ENCODE results near the gene HERC4.

Gene HERC4

DNA sequence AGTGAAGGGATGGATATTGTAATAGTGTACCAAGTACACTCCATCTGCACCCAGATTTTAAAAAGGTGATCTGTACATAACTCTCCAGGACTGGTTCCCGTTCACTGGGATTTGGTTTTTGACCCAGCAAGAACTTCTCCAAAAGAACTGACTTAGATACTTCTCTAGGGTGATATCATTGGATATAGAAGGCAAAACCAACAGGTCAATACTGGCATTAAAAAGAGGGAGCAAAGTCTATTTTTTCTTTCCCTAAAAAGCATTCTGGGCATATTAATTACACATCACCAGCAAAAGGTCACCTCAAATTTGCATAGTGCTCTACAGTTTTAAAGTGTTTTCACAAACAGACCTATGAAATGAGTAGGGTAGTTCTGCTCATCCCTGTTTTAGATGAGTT is 37.8 kb upstream of the HERC4 start:
- TF ChIP-seq, protein P1, sequence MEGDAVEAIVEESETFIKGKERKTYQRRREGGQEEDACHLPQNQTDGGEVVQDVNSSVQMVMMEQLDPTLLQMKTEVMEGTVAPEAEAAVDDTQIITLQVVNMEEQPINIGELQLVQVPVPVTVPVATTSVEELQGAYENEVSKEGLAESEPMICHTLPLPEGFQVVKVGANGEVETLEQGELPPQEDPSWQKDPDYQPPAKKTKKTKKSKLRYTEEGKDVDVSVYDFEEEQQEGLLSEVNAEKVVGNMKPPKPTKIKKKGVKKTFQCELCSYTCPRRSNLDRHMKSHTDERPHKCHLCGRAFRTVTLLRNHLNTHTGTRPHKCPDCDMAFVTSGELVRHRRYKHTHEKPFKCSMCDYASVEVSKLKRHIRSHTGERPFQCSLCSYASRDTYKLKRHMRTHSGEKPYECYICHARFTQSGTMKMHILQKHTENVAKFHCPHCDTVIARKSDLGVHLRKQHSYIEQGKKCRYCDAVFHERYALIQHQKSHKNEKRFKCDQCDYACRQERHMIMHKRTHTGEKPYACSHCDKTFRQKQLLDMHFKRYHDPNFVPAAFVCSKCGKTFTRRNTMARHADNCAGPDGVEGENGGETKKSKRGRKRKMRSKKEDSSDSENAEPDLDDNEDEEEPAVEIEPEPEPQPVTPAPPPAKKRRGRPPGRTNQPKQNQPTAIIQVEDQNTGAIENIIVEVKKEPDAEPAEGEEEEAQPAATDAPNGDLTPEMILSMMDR (IDR thresholded peaks at IDR 0.05; ENCODE audit: low read depth, low read length, missing control alignments): no peak
- no peak for DNase-seq (ENCODE audit: low read depth)
- no peak overlapping the region for H3K4me3 ChIP-seq (ENCODE audit: low read depth, low read length)
- in situ Hi-C loops (cut with HindIII; ENCODE audit: low sequenced_read_pairs): no loop called here

DNA sequence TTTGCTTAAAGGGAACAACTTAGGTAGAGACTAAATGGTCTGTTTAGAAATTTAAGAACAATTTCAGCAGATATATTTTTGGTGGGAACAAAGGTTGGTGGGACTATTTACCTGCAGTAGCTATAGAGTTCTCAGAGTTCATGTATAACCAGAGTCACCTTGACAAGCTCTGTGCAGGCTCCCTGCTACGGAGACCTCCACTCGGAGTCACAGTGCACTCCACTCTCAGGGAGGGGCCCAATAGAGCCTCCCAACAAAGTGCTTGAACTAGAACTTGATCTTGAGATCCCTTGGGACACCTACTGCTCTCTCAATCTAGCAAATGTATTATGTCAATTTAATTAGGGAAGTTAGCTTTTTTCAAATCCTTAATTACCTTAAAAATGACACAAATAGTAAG is 36.5 kb upstream of the HERC4 start:
- TF ChIP-seq, protein P1 (IDR thresholded peaks at IDR 0.05; ENCODE audit: low read depth, low read length, missing control alignments): no peak
- in situ Hi-C loops (cut with HindIII; ENCODE audit: low sequenced_read_pairs): no loop called here
- DNase-seq (ENCODE audit: low read depth): no peak
- no peak overlapping the region for H3K4me3 ChIP-seq (ENCODE audit: low read depth, low read length)

DNA sequence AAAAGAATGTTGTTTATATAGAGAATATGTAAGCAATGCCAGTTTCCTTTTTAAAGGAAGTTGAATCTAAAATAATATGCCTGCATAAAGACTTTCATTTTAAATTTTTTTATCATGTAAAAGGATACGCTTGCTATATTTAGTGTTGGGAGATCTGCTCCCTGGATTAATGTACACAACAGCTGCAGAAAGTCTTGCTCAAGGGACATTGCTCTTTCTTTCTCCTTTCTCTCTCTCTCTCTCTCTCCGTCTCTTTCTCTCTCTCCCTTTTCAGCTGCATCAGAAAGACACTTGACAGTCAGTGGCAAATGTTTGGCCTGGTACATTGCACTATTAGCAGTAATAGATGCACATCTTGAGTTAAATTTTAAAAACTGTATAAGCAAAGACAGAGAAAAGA is 34.9 kb upstream of the HERC4 start:
- H3K4me3 ChIP-seq (ENCODE audit: low read depth, low read length): no peak overlapping the region
- TF ChIP-seq, protein P1 (IDR thresholded peaks at IDR 0.05; ENCODE audit: low read depth, low read length, missing control alignments): no peak
- in situ Hi-C loops (cut with HindIII; ENCODE audit: low sequenced_read_pairs): no loop called here
- no peak for DNase-seq (ENCODE audit: low read depth)

DNA sequence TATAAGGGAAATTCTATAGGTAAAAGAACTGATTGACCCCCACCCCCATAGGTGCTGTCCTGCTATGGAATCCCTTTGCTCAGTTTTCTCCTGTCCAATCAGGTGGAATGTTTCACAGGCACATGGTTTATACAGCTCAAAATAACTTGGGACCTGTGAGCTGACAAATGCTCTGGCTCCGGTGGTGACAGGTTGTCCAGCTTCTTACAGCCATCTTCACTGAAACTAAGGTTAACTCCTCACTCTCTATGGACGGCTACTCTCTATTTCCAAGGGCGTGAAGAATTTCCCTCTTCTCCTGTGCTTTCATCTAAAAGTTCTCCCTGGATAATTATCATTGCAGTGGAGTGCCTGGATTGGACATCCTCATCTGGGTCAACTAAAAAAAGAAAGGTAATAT is 34.2 kb upstream of the HERC4 start, which contains the start of gene MYPN:
Gene MYPN (plus strand): TSS at position 158 of the 400 bp plus-strand sequence. CDS start 11,951 bp downstream, outside the sequence.
- DNase-seq (ENCODE audit: low read depth): no peak
- TF ChIP-seq, protein P1 (IDR thresholded peaks at IDR 0.05; ENCODE audit: low read depth, low read length, missing control alignments): no peak
- no peak within 1 kb of the TSS for H3K4me3 ChIP-seq (ENCODE audit: low read depth, low read length)
- in situ Hi-C loops (cut with HindIII; ENCODE audit: low sequenced_read_pairs): no loop called here

DNA sequence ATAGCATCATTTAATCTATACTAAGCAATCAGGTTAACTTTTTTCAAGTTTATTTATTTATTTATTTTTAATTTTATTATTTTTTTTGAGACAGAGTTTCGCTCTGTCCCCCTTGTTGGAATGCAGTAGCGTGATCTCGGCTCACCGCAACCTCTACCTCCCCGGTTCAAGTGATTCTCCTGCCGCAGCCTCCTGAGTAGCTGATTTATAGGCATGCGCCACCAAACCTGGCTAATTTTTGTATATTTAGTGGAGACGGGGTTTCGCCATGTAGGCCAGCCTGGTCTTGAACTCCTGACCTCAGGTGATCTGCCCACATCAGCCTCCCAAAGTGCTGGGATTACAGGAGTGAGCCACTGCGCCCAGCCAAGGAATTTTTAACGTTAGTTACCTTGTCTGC is 33.6 kb upstream of the HERC4 start:
- TF ChIP-seq, protein P1 (IDR thresholded peaks at IDR 0.05; ENCODE audit: low read depth, low read length, missing control alignments): no peak
- H3K4me3 ChIP-seq (ENCODE audit: low read depth, low read length): no peak overlapping the region
- no peak for DNase-seq (ENCODE audit: low read depth)
- in situ Hi-C loops (cut with HindIII; ENCODE audit: low sequenced_read_pairs): no loop called here

DNA sequence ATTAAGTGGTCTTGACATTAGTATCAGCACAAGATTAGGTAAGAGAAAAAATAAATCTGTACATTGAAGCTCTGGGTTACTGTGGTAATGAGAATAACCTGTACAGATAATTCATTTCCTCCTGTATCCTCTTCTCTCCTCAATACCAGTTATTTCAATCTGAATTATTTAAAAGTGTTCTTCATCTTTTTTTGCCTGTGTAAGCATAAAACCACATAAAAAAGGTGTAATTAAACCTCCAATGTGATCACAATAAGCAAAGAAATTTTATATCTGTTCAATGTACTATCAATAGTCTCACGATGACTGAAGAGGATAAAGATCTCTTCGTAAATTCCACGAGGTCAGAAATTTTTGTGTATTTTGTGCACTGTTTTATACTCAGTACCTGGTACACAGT is 33.0 kb upstream of the HERC4 start:
- DNase-seq (ENCODE audit: low read depth): no peak
- TF ChIP-seq, protein P1 (IDR thresholded peaks at IDR 0.05; ENCODE audit: low read depth, low read length, missing control alignments): no peak
- in situ Hi-C loops (cut with HindIII; ENCODE audit: low sequenced_read_pairs): no loop called here
- no peak overlapping the region for H3K4me3 ChIP-seq (ENCODE audit: low read depth, low read length)

DNA sequence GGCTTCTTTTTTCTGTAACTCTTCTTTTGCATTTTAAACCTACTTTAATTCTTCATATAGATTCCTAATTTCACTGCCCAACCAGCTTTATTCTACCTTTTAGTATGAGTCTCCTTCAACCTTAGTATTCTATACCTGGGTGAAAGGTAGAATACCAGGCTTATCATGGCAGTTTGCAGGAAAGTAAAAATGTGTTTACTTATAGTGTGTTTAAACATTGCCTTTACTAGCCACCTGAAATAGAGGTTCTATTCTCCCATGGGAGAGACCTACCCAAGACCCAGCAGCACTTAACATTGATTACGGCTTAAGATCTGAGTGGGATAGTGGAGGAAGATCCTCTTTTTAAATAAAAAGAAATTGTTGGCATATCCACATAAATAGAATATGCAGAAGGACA is 32.6 kb upstream of the HERC4 start:
- in situ Hi-C loops (cut with HindIII; ENCODE audit: low sequenced_read_pairs): no loop called here
- TF ChIP-seq, protein P1 (IDR thresholded peaks at IDR 0.05; ENCODE audit: low read depth, low read length, missing control alignments): no peak
- no peak for DNase-seq (ENCODE audit: low read depth)
- no peak overlapping the region for H3K4me3 ChIP-seq (ENCODE audit: low read depth, low read length)

All from astrocyte of the cerebellum (primary cell).